Gastroesophageal sphincter (tissue), 3 donors: Measurements from ENCODE around the gene PDZD8.

Experiments
- POLR2A ChIP-seq, 2 donors: fragments of 450-650 bp; IDR thresholded peaks; one replicate each; pipeline ENCODE4 v1.6.1; 2017; ENCODE audit warnings: antibody characterized with exemption in 2 of 2, mild to moderate bottlenecking in 2 of 2, moderate library complexity in 1 of 2
- TF ChIP-seq, protein P1 (sequence below), 4 experiments: fragments of 200-600 bp in 2 of 4; fragments of 450-650 bp in 2 of 4; sonication (generic) in 1 of 4; IDR thresholded peaks; one replicate each; pipeline ENCODE4 v1.5.1; 2017 to 2019; ENCODE audit warnings: antibody characterized with exemption in 4 of 4, mild to moderate bottlenecking in 2 of 4, moderate library complexity in 2 of 4

DNA sequence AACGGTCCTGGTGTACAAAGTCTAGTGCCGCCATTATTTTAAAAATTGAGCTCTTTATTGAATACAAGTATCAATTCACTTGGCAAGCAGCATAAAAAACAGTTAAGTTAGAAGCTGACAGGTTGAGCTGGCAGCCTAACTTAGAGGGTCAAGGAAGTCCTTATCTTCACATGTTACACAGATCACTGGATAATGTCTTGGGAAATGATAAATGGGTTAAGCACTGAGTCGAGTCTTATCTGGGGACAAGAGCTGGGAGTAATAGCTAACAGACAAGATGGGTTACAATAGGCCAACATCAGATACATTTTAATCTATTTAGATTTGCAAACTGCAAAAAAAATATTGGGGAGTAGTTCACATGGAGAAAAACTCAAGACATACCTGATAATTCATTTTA, 100.1 kb downstream of the PDZD8 start:
- TF ChIP-seq, protein P1, sequence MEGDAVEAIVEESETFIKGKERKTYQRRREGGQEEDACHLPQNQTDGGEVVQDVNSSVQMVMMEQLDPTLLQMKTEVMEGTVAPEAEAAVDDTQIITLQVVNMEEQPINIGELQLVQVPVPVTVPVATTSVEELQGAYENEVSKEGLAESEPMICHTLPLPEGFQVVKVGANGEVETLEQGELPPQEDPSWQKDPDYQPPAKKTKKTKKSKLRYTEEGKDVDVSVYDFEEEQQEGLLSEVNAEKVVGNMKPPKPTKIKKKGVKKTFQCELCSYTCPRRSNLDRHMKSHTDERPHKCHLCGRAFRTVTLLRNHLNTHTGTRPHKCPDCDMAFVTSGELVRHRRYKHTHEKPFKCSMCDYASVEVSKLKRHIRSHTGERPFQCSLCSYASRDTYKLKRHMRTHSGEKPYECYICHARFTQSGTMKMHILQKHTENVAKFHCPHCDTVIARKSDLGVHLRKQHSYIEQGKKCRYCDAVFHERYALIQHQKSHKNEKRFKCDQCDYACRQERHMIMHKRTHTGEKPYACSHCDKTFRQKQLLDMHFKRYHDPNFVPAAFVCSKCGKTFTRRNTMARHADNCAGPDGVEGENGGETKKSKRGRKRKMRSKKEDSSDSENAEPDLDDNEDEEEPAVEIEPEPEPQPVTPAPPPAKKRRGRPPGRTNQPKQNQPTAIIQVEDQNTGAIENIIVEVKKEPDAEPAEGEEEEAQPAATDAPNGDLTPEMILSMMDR (IDR thresholded peaks at IDR 0.05): no peak
- TF ChIP-seq POLR2A (IDR thresholded peaks at IDR 0.05): no peak
